ENCODE data around the gene ADAD2.

Gene ADAD2

GRCh38 chr16:84224554-84224953 is 33.6 kb downstream of the ADAD2 start:
- no peak for DNase-seq (ENCODE audit: low read depth)
- no peak for TF ChIP-seq CTCF (IDR thresholded peaks at IDR 0.05; ENCODE audit: control insufficient read depth, insufficient read depth, low read depth, low read length, missing control alignments)
- no peak overlapping the region for H3K4me3 ChIP-seq (ENCODE audit: control insufficient read depth, low read depth, low read length)

- no peak for DNase-seq (ENCODE audit: low read depth)
- TF ChIP-seq CTCF (IDR thresholded peaks at IDR 0.05; ENCODE audit: control insufficient read depth, insufficient read depth, low read depth, low read length, missing control alignments) = no peak
- no peak overlapping the region for H3K4me3 ChIP-seq (ENCODE audit: control insufficient read depth, low read depth, low read length)
Observed at GRCh38 chr16:84225126-84225525, 34.2 kb downstream of the ADAD2 start.

GRCh38 chr16:84225571-84225970 is 34.6 kb downstream of the ADAD2 start:
- no peak for TF ChIP-seq CTCF (IDR thresholded peaks at IDR 0.05; ENCODE audit: control insufficient read depth, insufficient read depth, low read depth, low read length, missing control alignments)
- DNase-seq (ENCODE audit: low read depth) = no peak

GRCh38 chr16:84226026-84226425 is 35.1 kb downstream of the ADAD2 start:
- TF ChIP-seq CTCF (IDR thresholded peaks at IDR 0.05; ENCODE audit: control insufficient read depth, insufficient read depth, low read depth, low read length, missing control alignments) = no peak
- no peak overlapping the region for H3K4me3 ChIP-seq (ENCODE audit: control insufficient read depth, low read depth, low read length)

More at GRCh38 chr16:84225571-84225970, 34.6 kb downstream of the ADAD2 start:
- H3K4me3 ChIP-seq (ENCODE audit: control insufficient read depth, low read depth, low read length) = no peak overlapping the region

GRCh38 chr16:84227548-84227947 is 36.6 kb downstream of the ADAD2 start:
- no peak for DNase-seq (ENCODE audit: low read depth)
- no peak overlapping the region for H3K4me3 ChIP-seq (ENCODE audit: control insufficient read depth, low read depth, low read length)
- TF ChIP-seq CTCF (IDR thresholded peaks at IDR 0.05; ENCODE audit: control insufficient read depth, insufficient read depth, low read depth, low read length, missing control alignments) = no peak

More at GRCh38 chr16:84226026-84226425, 35.1 kb downstream of the ADAD2 start:
- DNase-seq (ENCODE audit: low read depth) = no peak

- no peak for TF ChIP-seq CTCF (IDR thresholded peaks at IDR 0.05; ENCODE audit: control insufficient read depth, insufficient read depth, low read depth, low read length, missing control alignments)
- DNase-seq (ENCODE audit: low read depth) = peak; percentile 57
- H3K4me3 ChIP-seq (ENCODE audit: control insufficient read depth, low read depth, low read length) = peak overlapping the region; percentile 12
Observed at GRCh38 chr16:84228256-84228838, 37.4 kb downstream of the ADAD2 start.
